ENCODE results near the gene HSBP1L1. TPM values are rescaled to one million over a fixed set of nuclear protein-coding genes. Genes with fewer than 3 reads are reported as not detected.

Gene HSBP1L1
- total and polyA plus RNA-seq, 2 of the 8 experiments (the other 6 are each of a cell fraction or from before 2014, with no cell fraction given): 1.0 to 1.3 TPM

- TF ChIP-seq ATF2 (IDR thresholded peaks at IDR 0.05; ENCODE audit: low read length): no peak
These were observed 19.1 kb upstream of the HSBP1L1 start (continued) for GRCh38 chr18:79945118-79946042.
